CD1c-positive myeloid dendritic cell (primary cell): ENCODE results near the gene TBC1D22A.

Source experiments
- DNase-seq: peaks from one replicate; pipeline ENCODE4 v3.0.0-alpha.2; 2016; ENCODE audit errors: extremely low spot score

The TBC1D22A gene

GRCh38 chr22:47059076-47059475 lies 296.6 kb downstream of the TBC1D22A start:
- DNase-seq, result no peak

DNA sequence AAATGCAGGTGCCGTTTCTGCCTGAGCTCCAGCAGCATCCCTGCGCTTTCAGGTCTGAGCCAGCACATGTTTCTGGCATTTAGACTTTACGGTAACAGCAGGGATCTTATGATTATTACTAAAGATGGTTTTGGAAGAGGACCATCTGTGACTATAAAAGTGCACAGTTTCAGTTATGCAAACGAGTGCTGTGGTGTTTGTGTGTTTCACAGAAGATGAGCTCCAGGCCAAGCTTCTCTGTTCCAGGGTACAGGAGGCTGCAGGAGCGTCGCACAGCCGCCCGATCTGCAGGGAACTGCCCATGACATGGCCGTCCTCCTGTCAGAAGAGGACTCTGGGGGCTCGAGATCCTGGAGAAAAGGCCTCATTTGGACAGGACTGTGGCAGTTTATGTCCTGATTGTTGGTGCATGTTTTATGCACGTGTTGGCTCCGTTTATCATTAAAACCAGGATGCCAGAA lies 297.3 kb downstream of the TBC1D22A start:
- no peak for DNase-seq

DNA sequence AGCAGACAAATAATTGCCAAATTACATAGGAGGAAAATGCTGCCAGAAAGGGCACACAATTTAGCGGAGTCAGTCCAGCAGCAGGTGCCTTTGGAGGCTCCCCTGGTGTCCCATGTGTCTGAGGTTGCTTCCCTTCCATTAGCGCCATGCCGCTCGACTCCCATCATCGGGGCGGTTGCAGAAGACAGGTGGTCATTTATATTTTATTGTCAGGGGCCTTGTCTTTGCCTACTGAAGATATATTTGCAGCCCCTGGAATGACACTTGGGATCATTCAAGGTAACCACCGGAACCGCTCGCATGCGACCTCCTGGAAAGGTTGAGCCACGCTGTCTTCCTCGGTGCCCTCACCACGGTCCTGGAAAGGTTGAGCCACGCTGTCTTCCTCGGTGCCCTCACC lies 298.3 kb downstream of the TBC1D22A start:
- no peak for DNase-seq

DNA sequence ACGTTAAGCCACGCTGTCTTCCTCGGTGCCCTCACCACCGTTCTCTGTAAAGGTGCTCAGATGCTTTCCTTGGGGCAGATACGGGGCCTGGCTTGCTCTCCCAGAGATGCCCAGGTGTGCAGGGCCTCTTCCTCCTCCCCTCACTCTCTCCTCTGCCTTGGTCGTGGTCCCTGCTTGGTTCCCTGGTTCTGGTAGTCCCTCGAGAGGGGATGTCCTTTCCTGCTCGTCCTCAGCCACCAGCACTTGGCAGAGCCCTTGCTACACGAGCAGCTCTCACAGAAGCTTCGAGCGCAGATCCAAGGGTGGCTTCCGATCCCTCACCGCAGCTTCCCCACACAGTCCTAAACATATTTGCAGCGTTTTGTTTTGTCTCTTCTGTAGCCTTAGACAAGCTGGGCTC lies 298.8 kb downstream of the TBC1D22A start:
- no peak for DNase-seq

GRCh38 chr22:47062126-47062525 lies 299.7 kb downstream of the TBC1D22A start:
- DNase-seq, result no peak

DNA sequence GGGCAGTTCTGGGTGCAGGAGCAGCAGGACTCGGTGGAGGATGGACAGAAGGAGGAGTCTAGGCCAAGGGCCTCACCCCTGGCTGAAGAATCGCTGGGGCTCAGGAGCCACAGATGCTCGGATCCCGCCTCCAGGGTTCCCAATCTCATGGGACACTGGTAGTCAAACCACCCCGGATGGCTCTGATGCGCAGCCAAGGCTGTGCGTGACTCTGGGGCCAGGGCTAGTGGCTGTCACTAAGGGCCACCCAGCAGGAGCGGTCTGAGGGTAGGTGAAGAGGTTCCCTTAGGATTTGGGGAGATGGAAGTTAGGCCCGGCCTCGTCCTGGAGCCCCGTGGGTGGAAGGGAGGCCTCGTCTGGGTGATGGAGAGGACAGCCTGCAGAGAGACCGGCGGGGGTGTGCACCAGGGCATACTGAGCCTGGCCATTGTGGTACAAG lies 300.6 kb downstream of the TBC1D22A start:
- DNase-seq, result no peak

- DNase-seq, result no peak
Measured at GRCh38 chr22:47063606-47064005, 301.2 kb downstream of the TBC1D22A start.

DNA sequence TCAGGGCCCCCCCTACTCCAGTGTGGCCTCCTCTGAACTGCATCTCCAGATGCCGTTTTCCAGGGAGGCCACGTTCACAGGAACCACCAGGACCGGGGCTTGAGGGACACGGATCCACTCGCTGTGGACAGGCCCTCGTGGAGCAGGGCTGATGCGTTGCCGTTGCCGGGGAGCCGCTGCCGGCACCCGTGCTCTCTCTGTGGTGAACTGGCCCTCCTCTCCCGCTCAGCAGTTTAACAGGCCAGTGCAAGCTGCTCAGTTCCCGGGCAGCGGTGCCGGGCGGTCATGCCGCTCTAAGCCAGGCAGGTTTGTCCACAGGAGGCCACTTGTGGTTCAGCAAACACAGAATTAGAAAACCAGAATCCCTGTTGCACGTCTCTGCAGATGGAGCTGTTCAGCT lies 301.6 kb downstream of the TBC1D22A start:
- DNase-seq, result no peak

DNA sequence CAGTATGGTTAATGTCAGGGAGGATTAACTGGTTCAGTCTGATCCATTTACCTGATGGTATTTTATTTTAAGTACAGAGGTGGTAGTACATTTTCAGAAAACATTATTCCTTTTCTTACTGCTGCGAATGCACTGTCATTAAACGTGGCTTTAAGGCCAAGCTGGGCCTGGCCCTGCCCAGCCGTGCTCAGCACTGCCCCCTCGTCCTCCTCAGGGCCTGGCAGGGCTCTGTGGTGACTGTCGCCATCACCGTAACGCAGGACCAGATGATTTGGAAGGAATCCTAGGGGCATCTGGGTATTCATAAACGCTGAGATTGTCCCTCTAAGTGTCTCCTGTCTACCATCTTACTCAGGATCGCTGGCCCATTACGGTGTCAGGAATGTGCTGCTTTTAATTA lies 302.0 kb downstream of the TBC1D22A start:
- no peak for DNase-seq

DNA sequence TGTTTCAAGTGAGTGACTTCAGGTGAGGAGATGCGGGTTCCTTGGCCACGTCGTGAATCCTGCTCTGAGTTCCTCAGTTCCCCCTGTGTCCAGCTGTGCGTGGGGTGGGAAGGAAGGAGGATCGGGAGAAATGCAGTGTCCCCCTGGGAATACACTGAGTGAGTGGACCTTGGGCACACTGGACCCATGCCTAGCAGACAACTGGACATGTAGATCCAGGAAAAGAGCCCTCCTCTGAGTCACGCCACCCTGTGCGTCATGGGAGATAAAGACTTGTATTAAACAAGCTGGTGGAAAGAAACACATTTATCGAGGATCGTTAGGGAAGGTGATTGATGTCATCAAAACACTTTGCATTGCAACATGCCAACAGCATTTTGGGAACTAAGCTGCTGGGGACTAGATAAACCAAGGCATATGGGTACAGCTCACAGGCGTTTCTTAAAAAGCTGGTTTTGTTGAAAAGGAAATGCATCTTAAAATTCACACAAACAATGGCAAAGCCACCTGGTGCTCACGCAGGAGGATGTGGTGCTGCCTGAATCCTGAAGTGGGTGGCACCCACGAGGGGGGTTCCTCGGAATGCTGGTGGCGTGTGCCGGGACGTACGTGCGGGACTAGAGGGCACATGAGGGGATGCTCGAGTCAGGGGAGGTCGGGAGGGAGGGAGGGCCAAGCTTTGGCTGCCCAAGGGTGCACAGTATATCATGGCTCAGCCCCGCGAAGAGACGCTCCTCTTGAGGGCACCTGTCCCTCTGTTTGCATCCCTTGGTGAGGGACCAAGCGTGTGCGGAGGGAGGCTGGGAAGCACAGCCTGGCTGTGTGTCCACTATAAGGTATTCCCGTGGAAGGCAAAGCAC lies 303.5 kb downstream of the TBC1D22A start:
- DNase-seq, result no peak

DNA sequence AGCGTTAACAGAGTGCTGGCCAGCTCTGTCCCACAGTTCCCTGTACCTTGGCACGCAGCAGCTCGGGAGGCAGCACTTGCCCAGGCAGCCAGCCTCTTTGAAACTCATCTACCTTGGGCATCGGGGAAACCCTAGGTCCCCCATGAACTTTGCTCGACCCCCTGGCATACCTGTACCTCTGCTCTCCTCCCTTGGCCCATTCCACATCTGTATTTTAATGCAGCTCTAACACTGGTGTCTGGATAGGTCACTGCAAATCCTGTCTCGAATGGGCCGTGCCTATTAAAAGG lies 304.1 kb downstream of the TBC1D22A start:
- no peak for DNase-seq

GRCh38 chr22:47067321-47067890 lies 305.0 kb downstream of the TBC1D22A start:
- no peak for DNase-seq

GRCh38 chr22:47067911-47068625 lies 305.6 kb downstream of the TBC1D22A start:
- no peak for DNase-seq

GRCh38 chr22:47068626-47068996 lies 306.2 kb downstream of the TBC1D22A start:
- no peak for DNase-seq

- DNase-seq, result no peak
Measured at GRCh38 chr22:47069270-47069669, 306.8 kb downstream of the TBC1D22A start.

DNA sequence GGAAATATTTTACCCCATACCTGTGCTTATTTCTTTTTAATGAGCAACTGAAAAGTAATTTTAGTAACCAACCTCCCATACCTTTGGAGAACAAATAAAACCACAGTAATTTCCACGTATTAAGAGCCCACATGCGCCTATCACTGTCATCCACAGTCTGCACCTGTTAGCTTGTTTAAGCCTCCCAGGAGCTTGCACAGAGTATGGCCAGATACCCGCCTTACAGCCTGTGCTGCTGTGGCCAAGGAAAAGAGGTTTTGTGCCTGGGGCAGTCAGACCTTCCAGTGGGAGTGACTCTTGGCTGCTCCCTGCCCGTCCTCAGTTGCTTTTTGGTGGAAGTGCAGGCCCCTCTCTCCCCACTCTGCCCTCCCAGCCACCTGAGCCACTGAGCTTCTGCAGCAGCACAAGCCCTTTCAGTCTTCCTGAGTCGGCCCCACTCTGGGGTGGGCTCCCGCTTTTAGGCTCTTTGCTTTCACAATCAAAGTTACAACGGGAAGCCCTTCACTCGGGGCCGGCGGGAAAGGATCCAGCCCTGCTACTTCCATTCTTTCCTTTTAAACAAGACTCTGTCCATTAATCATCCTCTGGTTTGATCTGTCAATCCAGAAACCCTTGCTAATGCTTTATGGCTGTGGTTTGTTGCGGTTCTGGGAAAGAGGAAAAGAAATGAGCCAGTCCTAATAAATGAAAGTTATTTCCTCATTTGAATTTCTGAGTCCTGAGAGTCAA lies 308.8 kb downstream of the TBC1D22A start:
- DNase-seq, result no peak

DNA sequence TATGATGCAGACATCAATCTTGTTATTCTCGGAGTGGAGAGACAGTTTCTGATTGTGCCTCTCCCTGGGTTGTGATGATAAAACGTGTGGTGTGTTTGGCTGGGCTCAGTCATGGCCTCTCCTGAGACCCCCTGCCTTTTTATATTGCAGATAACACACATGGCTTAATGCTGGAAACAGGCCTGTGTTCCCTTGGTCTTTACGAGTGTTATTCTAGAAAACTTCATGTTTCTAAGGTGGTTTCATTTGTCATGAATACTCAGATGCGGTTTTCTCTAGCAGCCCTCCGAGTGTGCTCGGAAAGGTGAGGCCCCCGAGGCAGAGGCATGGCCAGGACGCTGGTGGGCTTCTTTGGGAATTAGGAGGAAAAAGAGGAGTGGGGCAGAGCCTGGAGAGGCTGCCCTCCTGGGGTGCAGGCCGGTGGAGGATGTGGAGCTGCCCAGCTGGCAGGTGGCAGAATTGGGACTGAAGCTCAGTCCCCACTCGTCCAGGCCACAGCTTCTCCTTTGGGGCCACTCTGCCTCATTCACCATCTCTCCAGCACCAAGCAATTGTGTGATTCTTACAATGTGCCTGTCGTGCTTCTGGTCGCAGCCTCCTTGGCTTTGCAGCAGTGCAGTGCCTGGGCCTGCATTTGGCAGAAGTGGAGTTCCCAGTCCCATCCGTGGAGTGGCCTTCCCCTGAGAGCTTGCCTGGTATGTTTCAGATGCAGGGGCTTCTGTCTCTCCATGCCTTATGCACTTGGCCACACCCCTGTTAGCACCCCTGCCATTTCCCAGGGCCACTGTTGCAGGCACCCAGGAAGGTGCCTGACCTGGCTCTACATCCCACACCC lies 309.6 kb downstream of the TBC1D22A start:
- DNase-seq, result no peak

GRCh38 chr22:47072642-47072967 lies 310.2 kb downstream of the TBC1D22A start:
- no peak for DNase-seq

GRCh38 chr22:47073075-47073474 lies 310.6 kb downstream of the TBC1D22A start:
- no peak for DNase-seq

- DNase-seq, result no peak
Measured at GRCh38 chr22:47074105-47074504, 311.7 kb downstream of the TBC1D22A start.

DNA sequence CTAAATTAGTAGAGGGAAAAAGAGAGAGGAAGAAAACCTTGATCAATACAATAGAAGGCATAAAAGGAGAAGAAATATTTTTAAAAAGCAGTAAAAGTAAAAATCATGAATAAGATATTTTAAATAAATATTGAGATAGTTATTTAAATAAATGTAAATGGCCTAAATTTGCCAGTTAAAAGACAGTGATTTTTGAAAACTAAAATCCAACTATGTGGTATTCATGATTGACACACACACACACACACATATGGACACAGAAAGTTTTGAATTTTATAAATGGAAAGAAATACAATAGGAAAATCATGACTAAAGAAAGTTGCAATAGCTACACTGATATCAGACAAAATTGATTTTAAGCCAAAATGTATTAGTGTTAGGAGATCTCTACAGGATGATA lies 313.1 kb downstream of the TBC1D22A start:
- DNase-seq, result no peak

DNA sequence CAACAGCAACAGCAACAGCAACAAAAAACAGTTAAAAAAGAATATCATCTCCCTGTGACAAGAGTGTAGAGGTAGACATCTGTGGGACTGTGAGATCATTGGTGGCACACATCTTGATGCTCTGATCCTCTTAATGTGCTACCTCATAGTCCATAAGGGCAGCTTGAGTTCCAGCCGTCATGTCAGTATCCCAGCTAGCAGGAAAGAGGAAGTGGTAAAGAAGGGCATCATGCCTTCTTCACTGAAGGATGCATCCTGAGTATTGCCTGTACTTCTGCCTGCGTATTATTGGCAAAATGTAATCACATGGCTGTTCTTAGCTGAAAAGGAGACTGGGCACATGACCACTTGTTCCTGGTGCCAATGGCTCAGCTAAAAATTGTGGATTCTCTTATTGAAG lies 314.3 kb downstream of the TBC1D22A start:
- DNase-seq, result no peak
